ENCODE measurements around the gene BSPH1.

The BSPH1 gene

DNA sequence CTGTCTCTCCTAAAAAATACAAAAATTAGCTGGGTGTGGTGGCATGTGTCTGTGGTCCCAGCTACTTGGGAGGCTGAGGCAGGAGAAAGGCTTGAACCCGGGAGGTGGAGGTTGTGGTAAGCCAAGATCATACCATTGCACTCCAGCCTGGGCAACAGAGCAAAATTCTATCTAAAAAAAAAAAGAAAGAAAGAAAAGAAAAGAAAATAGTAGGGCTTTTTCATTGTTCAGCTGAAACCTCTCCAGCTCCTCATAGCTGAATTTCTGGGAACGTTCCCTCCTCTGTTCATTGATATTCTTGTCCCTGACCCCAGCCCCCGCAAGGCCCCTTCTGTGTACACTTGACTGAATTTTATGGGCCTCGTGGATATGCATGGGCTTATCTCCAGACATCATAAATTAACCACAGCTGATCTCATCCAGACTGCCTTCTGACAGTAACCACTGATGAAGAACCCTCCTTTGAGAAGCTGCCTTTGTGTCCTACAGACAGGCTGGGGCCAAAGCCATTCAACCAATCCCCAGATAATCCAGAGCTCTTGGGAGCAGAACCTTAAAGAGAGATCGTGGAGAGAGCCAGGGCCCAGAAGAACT lies 2.3 kb upstream of the BSPH1 start, which contains the start of gene ELSPBP1 (continued):
- no peak for TF ChIP-seq ZNF521 (tag by site-specific recombination; IDR thresholded peaks at IDR 0.05)
- TF ChIP-seq, protein P1, sequence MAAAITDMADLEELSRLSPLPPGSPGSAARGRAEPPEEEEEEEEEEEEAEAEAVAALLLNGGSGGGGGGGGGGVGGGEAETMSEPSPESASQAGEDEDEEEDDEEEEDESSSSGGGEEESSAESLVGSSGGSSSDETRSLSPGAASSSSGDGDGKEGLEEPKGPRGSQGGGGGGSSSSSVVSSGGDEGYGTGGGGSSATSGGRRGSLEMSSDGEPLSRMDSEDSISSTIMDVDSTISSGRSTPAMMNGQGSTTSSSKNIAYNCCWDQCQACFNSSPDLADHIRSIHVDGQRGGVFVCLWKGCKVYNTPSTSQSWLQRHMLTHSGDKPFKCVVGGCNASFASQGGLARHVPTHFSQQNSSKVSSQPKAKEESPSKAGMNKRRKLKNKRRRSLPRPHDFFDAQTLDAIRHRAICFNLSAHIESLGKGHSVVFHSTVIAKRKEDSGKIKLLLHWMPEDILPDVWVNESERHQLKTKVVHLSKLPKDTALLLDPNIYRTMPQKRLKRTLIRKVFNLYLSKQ (tag by site-specific recombination; IDR thresholded peaks at IDR 0.05; ENCODE audit: borderline replicate concordance): no peak
- TF ChIP-seq GFI1B (tag by site-specific recombination; IDR thresholded peaks at IDR 0.05): no peak
- TF ChIP-seq SETDB1 (IDR thresholded peaks at IDR 0.05; ENCODE audit: insufficient read length, low read length): no peak
- TF ChIP-seq KLF8 (tag by site-specific recombination; IDR thresholded peaks at IDR 0.05): peak; percentile 58; the same call in 1 of the 2 replicates
- no peak for TF ChIP-seq ZNF16 (tag by site-specific recombination; IDR thresholded peaks at IDR 0.05; ENCODE audit: low read depth)
- TF ChIP-seq ZNF76 (tag by site-specific recombination; IDR thresholded peaks at IDR 0.05; ENCODE audit: borderline replicate concordance, low read depth): no peak
- no peak for TF ChIP-seq ZNF280D (tag by site-specific recombination; IDR thresholded peaks at IDR 0.05)
- TF ChIP-seq ZNF660 (tag by site-specific recombination; IDR thresholded peaks at IDR 0.05): peak; percentile 80
- TF ChIP-seq MZF1 (tag by site-specific recombination; IDR thresholded peaks at IDR 0.05; ENCODE audit: borderline replicate concordance): peak; percentile 62; the same call in 1 of the 2 replicates
- TF ChIP-seq ZBTB21 (tag by site-specific recombination; IDR thresholded peaks at IDR 0.05): peak; percentile 65
- TF ChIP-seq ZNF513 (tag by site-specific recombination; IDR thresholded peaks at IDR 0.05): peak; percentile 52
- TF ChIP-seq, protein P2, sequence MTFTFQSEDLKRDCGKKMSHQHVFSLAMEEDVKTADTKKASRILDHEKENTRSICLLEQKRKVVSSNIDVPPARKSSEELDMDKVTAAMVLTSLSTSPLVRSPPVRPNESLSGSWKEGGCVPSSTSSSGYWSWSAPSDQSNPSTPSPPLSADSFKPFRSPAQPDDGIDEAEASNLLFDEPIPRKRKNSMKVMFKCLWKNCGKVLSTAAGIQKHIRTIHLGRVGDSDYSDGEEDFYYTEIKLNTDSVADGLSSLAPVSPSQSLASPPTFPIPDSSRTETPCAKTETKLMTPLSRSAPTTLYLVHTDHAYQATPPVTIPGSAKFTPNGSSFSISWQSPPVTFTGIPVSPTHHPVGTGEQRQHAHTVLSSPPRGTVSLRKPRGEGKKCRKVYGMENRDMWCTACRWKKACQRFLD (tag by site-specific recombination; IDR thresholded peaks at IDR 0.05): no peak
- TF ChIP-seq ZNF10 (tag by site-specific recombination; IDR thresholded peaks at IDR 0.05): peak; percentile 89
- peak; percentile 86 for TF ChIP-seq ZEB2 (tag by site-specific recombination; IDR thresholded peaks at IDR 0.05)
- no peak for TF ChIP-seq ZNF239 (tag by site-specific recombination; IDR thresholded peaks at IDR 0.05)
- TF ChIP-seq ZNF114 (tag by site-specific recombination; IDR thresholded peaks at IDR 0.05): no peak
- TF ChIP-seq ZBTB10 (tag by site-specific recombination; IDR thresholded peaks at IDR 0.05): peak; percentile 17; the same call in 1 of the 2 replicates
- TF ChIP-seq BCL11A (tag by site-specific recombination; IDR thresholded peaks at IDR 0.05; ENCODE audit: low read depth): no peak
- no peak for TF ChIP-seq ZNF544 (tag by site-specific recombination; IDR thresholded peaks at IDR 0.05)
- TF ChIP-seq SCRT1 (tag by site-specific recombination; IDR thresholded peaks at IDR 0.05; ENCODE audit: borderline replicate concordance): no peak
- TF ChIP-seq ZNF777 (tag by site-specific recombination; IDR thresholded peaks at IDR 0.05; ENCODE audit: borderline replicate concordance): no peak
- peak; percentile 98 for TF ChIP-seq HOXD13 (CRISPR knock-in tag; IDR thresholded peaks at IDR 0.05; ENCODE audit: borderline replicate concordance)
- TF ChIP-seq, protein P3, sequence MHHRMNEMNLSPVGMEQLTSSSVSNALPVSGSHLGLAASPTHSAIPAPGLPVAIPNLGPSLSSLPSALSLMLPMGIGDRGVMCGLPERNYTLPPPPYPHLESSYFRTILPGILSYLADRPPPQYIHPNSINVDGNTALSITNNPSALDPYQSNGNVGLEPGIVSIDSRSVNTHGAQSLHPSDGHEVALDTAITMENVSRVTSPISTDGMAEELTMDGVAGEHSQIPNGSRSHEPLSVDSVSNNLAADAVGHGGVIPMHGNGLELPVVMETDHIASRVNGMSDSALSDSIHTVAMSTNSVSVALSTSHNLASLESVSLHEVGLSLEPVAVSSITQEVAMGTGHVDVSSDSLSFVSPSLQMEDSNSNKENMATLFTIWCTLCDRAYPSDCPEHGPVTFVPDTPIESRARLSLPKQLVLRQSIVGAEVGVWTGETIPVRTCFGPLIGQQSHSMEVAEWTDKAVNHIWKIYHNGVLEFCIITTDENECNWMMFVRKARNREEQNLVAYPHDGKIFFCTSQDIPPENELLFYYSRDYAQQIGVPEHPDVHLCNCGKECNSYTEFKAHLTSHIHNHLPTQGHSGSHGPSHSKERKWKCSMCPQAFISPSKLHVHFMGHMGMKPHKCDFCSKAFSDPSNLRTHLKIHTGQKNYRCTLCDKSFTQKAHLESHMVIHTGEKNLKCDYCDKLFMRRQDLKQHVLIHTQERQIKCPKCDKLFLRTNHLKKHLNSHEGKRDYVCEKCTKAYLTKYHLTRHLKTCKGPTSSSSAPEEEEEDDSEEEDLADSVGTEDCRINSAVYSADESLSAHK (tag by site-specific recombination; IDR thresholded peaks at IDR 0.05): 0 out of 2 replicates have a peak, but pooled peaks have one; percentile 8
